Muscle layer of colon (tissue), 2 donors: Measurements from ENCODE around the gene FAM216A.

ENCODE experiments used
- H3K27ac ChIP-seq: one replicate; pipeline ENCODE4 v1.7.0; 2013; ENCODE audit warnings: low read depth, mild to moderate bottlenecking, low read length, moderate library complexity
- H3K27me3 ChIP-seq, 2 donors: one replicate each; pipeline ENCODE4 v1.7.0; 2013; ENCODE audit warnings: low read length in 2 of 2, mild to moderate bottlenecking in 2 of 2; ENCODE audit not compliant: insufficient read depth in 2 of 2, control insufficient read depth in 1 of 2
- H3K36me3 ChIP-seq: one replicate; pipeline ENCODE4 v1.7.0; 2013; ENCODE audit warnings: mild to moderate bottlenecking, low read length; ENCODE audit not compliant: insufficient read depth
- H3K4me1 ChIP-seq: one replicate; pipeline ENCODE4 v1.7.0; 2013; ENCODE audit warnings: mild to moderate bottlenecking, low read length; ENCODE audit not compliant: insufficient read depth
- H3K4me3 ChIP-seq, 2 donors: one replicate each; pipeline ENCODE4 v1.7.0; 2013; ENCODE audit warnings: low read length in 2 of 2, low read depth in 1 of 2, mild to moderate bottlenecking in 1 of 2, moderate library complexity in 1 of 2
- H3K9ac ChIP-seq: one replicate; pipeline ENCODE4 v1.7.0; 2013; ENCODE audit warnings: low read length
- H3K9me3 ChIP-seq: one replicate; pipeline ENCODE4 v1.7.0; 2013; ENCODE audit warnings: mild to moderate bottlenecking, low read length
- donor health status: abdominal sarcoma.
- donor health status: Adenocarcinoma of cecum.

FAM216A gene

GRCh38 chr12:110531741-110532333, 63.2 kb downstream of the FAM216A start:
- Histone ChIP-seq H3K9me3 (no peaks in the 10 kb centered on the region), H3K4me3 (no peak overlapping the region), H3K4me1 (peaks cover 48% of the 10 kb centered on the region), H3K9ac (no peak overlapping the region), H3K27ac (peak overlapping the region; percentile 73), H3K27me3 (no peaks in the 10 kb centered on the region), H3K36me3 (peaks cover 8% of the 10 kb centered on the region)

GRCh38 chr12:110532644-110533043, 64.0 kb downstream of the FAM216A start:
- Histone ChIP-seq H3K4me1 (peaks cover 57% of the 10 kb centered on the region), H3K27ac (peak overlapping the region; percentile 24), H3K4me3 (no peak overlapping the region), H3K27me3 (no peaks in the 10 kb centered on the region), H3K9ac (no peak overlapping the region), H3K36me3 (peaks cover 14% of the 10 kb centered on the region), H3K9me3 (no peaks in the 10 kb centered on the region)

GRCh38 chr12:110533607-110534006, 65.0 kb downstream of the FAM216A start:
- Histone ChIP-seq H3K36me3 (peaks cover 22% of the 10 kb centered on the region), H3K9ac (no peak overlapping the region), H3K27me3 (no peaks in the 10 kb centered on the region), H3K9me3 (no peaks in the 10 kb centered on the region), H3K4me1 (peaks cover 60% of the 10 kb centered on the region), H3K27ac (no peak overlapping the region), H3K4me3 (peak overlapping the region in 1 of 2 donors; percentile 16)

GRCh38 chr12:110534811-110535210, 66.2 kb downstream of the FAM216A start:
- H3K4me3 ChIP-seq = no peak overlapping the region
- no peak overlapping the region for H3K9ac ChIP-seq
- no peaks in the 10 kb centered on the region for H3K9me3 ChIP-seq
- no peaks in the 10 kb centered on the region for H3K27me3 ChIP-seq
- peaks cover 30% of the 10 kb centered on the region for H3K36me3 ChIP-seq
- peak overlapping the region; percentile 48 for H3K27ac ChIP-seq
- H3K4me1 ChIP-seq = peaks cover 60% of the 10 kb centered on the region

GRCh38 chr12:110536834-110537604, 68.4 kb downstream of the FAM216A start:
- peak overlapping the region in 1 of 2 donors; percentile 38 for H3K4me3 ChIP-seq
- H3K9ac ChIP-seq = no peak overlapping the region
- H3K9me3 ChIP-seq = no peaks in the 10 kb centered on the region
- H3K4me1 ChIP-seq = peaks cover 47% of the 10 kb centered on the region
- peaks cover 30% of the 10 kb centered on the region for H3K36me3 ChIP-seq
- H3K27me3 ChIP-seq = no peaks in the 10 kb centered on the region
- peak overlapping the region; percentile 68 for H3K27ac ChIP-seq

GRCh38 chr12:110537605-110538409, 69.2 kb downstream of the FAM216A start:
- Histone ChIP-seq H3K4me1 (peaks cover 42% of the 10 kb centered on the region), H3K36me3 (peaks cover 30% of the 10 kb centered on the region), H3K4me3 (peak overlapping the region in 1 of 2 donors; percentile 38), H3K9ac (no peak overlapping the region), H3K9me3 (no peaks in the 10 kb centered on the region), H3K27ac (peak overlapping the region; percentile 68), H3K27me3 (no peaks in the 10 kb centered on the region)

GRCh38 chr12:110538869-110539622, 70.4 kb downstream of the FAM216A start:
- peaks cover 47% of the 10 kb centered on the region for H3K4me1 ChIP-seq
- H3K4me3 ChIP-seq = no peak overlapping the region
- H3K27ac ChIP-seq = no peak overlapping the region
- no peaks in the 10 kb centered on the region for H3K27me3 ChIP-seq
- H3K36me3 ChIP-seq = peaks cover 30% of the 10 kb centered on the region
- no peak overlapping the region for H3K9ac ChIP-seq
- no peaks in the 10 kb centered on the region for H3K9me3 ChIP-seq
